ENCODE measurements around the gene CTSL. TPM values are rescaled to one million over a fixed set of nuclear protein-coding genes. Genes with fewer than 3 reads are reported as not detected.
A peak's percentile ranks its signal among the peaks of the same experiment; 100 is the strongest.
"Not testable (repeated sequence)": the region's sequence is repeated elsewhere in the genome, so short reads cannot be mapped to it uniquely, and the experiment has no call there.

The CTSL gene
- total RNA-seq, 1 experiment from 2014 or later: 38.6 TPM

DNA sequence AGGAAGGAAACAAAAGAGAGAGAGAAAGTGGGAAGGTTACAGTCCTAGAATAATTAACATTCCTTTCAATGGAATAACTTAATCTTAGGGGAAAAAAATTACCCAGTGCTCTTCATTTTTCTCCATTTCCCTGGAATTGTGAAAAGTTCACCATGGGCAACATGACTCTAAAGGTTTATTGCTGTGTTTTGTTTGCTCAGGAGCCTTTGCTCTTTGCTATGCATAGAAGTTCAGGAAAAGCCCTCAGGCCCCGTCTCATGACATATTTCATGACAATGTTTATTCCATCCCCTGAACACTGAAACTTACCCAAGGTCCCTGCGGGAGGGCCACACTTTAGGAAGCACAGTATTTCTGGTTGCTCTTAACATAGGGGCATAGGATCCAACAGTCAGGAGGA lies 9.8 kb upstream of the CTSL start:
- in situ Hi-C loops (cut with HindIII; ENCODE audit: low sequenced_read_pairs): no loop called here
- no peak for DNase-seq (ENCODE audit: low spot score)

DNA sequence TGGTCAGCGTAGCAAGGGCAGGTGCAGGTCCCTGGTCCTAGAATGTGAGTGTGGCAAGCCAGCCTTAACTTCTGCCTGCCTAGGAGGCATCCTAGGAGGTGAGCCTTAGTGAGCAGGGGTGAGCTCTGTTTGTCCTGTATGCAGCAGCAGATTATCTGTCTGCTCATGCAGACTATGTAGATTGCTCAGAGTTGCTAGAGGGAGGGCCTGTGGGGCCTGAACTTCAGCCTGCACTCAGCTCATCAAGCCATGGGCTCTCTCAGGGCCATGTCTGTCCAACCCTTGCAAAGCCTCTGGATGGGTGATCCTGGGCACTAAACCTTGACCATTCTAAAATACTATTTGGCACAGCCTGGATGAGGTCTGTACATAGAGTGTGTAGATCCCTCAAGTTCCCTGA lies 8.5 kb upstream of the CTSL start:
- no peak for DNase-seq (ENCODE audit: low spot score)
- in situ Hi-C loops (cut with HindIII; ENCODE audit: low sequenced_read_pairs): no loop called here

DNA sequence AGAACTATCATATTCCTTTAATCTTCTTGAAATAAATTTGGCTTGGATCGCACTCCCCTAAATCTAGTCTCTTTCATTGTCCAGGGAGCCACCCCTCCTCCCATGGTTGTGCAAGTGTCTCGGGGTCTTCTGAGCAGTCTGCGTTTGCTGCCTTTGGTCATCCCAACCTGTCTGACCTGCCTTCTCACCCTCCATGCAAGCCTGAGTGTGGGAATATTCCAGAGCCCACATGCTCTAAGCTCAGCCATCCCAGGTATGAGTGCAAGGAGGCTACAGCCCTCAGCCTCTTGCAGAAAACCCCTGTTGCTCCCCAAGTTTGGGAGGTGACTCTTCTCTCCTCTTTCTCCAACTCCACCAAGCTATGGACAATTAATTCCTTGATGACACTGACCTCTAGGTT lies 7.7 kb upstream of the CTSL start:
- DNase-seq (ENCODE audit: low spot score): no peak

DNA sequence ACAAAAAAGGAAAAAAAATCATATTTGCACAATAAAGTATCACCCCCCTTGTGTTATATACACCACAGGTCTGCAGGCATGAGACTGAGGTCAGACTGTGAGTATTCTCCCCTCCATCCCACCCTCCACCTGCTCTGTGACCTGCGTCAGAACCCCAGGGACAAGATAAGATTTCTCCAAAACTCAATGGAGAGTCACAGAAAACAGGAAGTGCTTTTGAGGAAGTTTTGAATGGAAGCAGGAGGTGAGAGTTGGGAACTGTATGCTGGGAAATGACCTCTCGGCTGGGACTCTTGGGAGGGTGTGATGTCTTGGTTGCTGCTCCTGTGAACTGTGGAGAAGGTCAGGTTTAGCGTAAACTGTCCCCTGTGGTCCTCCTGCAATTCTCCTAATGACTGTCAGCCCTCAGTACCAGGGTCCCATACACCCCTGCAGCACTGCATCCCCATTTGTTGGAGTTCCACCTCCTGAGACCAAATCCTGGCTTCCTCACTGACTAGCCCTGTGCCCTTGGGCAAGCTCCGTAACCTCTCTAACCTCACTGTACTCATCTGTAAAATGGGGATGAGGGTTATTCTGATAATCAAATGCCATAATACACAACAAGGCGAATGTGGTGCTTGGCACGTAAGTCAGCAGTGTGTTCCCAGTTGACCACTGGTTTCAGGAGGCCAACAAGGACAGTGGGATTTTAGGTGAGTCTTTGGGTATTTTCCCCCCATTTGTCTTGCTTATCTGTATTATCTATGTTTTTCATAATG lies 6.9 kb upstream of the CTSL start:
- in situ Hi-C loops (cut with HindIII; ENCODE audit: low sequenced_read_pairs): no loop called here
- DNase-seq (ENCODE audit: low spot score): no peak

More for the DNA sequence above, 7.7 kb upstream of the CTSL start:
- in situ Hi-C loops (cut with HindIII; ENCODE audit: low sequenced_read_pairs): no loop called here

DNA sequence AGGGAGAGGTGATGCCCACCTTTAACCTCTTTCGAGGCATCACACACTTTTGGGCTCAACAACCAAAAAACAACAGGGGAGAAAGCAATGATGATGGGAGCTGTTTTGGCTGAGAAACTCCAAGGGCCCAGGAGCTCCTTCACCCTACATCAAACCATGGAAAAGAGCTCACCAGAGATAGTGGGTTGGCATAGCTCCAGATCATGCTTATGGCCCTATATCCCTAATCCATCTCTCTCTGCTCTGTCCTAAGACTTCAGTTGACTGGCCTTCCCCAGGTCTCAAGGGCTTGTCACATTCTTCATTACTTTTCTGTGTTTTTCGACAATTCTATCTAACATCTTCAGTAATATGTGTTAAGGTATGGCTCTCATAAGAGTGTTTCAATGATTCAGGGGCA lies 5.7 kb upstream of the CTSL start:
- in situ Hi-C loops (cut with HindIII; ENCODE audit: low sequenced_read_pairs): no loop called here
- no peak for DNase-seq (ENCODE audit: low spot score)

DNA sequence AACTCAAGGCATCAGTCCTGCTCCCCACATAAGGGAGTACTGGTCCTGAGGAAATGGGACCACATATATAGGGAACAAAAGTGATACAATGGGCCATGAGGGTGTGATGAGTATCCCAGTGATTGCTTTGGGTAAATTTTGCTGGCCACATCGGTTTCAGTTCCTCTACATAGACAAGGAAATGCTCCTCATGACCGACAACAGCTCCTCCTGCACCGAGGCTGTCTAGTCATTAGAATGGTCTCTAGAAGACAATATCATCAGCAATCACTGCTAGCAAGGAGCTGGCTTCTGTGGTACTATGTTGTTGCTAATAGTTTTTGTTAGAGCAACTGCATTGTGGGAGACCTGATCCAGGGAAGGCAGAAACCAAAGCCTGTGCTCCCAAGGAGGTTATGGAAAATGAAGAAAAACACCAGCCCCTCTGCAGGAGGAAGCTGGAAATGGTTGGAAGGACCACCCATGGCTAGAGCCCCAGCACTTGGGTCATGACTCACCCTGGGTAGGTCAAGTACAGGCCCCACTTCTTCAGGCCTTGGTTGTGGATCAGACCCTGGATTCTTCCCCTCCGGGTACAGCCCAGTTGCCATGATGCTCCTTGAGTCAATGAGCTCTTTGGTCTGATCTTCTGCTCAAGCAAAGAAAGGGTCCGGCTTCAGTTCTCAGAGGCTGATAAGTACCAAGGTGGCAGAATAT lies 3.4 kb upstream of the CTSL start:
- DNase-seq (ENCODE audit: low spot score): no peak
- in situ Hi-C loops (cut with HindIII; ENCODE audit: low sequenced_read_pairs): no loop called here

DNA sequence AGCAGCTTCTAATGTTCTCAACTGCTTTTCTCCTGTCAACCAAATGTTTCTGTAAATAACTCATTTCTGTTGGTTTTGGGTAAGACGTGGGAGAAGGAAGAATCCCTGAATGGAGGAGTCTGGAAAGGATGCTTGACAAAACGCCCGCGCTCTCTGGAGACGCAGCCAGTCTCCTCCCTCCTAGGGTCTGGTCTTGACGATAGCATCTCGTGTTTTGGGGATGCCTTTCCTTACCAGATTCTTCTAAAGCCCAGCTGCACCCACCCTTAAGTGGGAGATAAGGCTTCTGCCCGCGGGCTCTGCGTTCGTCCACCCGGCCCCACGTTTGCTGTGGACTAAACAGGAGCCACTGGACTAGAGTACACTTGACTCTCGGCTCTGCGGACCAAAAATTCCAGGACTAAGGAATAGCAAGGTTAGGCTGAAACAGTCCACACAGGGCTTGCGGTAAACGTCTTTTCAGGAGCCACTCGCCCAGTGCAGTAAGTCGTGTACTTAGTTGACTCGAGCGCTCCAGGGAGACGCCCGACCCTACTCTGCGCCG lies 491 bp upstream of the CTSL start:
- peak; percentile 76 for DNase-seq (ENCODE audit: low spot score)
- in situ Hi-C loops (cut with HindIII; ENCODE audit: low sequenced_read_pairs): no loop called here

DNA sequence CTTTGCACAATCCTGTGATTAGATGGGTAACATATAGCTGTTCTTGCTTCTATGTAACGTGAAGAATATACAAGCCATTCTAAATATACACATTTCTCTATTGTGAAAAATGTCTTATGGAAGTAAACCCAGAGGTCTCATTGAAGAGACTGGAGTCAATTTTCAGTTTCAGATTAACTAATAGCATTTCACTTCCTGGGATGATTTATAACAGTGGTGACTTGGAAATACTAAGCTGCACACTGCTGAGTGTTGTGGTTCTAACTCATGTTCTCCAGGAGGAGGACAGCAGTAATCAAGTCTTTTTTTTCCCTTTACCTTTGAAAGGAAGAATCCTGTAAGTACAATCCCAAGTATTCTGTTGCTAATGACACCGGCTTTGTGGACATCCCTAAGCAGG lies 3.3 kb downstream of the CTSL start:
- in situ Hi-C loops (cut with HindIII; ENCODE audit: low sequenced_read_pairs): no loop called here
- DNase-seq (ENCODE audit: low spot score): no peak

DNA sequence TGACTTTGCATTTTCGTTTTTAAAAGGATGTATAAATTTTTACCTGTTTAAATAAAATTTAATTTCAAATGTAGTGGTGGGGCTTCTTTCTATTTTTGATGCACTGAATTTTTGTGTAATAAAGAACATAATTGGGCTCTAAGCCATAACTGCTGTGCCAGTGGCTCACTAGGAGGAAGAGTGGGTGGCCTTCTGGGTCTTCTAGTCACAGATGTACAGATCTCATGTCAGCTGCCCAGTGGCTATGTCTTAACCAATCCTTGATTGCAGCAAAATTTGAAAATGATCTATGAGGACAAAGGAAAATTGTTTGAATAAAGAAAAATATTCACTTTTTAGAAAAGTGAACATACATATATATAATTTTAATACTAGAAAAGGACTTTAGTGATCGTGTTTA lies 5.4 kb downstream of the CTSL start:
- no peak for DNase-seq (ENCODE audit: low spot score)
- in situ Hi-C loops (cut with HindIII; ENCODE audit: low sequenced_read_pairs): no loop called here

DNA sequence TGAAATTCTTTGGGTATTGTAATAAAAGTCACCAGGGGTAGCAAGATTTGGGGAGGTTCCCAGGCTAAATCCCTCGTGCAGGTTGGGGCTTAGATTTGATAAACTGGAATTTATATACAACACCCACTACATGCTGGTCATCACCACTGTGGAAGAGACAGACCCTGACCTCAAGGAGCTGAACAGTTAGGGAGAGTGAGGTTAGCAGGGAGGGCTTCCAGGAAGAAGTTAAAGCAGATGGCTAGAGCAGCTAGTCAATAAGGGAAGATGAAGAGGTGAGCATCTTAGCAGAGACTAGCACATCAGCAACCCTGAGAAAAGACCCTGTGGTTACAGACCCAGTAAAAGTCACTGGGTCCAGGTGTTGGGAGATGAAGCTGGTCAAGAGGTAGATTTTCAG lies 6.4 kb downstream of the CTSL start:
- DNase-seq (ENCODE audit: low spot score): no peak
- in situ Hi-C loops (cut with HindIII; ENCODE audit: low sequenced_read_pairs): no loop called here

DNA sequence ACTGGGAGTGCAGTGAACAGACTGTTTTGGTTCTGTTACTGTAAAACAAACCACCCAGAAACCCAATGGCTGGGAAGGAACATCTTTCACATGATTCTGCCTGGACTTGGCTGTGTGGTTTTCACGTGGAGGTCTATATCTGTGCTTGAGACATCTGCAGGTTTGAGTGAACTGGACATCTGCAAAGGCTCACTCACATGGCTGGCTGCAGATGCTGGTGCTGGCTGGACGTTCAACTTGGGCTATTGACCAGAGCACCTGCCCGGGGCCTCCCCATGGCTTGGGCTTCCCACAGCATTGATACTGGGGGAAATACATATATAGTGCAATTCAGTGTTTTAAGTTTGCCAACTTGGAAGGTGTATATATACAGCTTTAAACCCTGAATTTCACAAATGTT lies 6.8 kb downstream of the CTSL start:
- in situ Hi-C loops (cut with HindIII; ENCODE audit: low sequenced_read_pairs): no loop called here
- DNase-seq (ENCODE audit: low spot score): no peak

DNA sequence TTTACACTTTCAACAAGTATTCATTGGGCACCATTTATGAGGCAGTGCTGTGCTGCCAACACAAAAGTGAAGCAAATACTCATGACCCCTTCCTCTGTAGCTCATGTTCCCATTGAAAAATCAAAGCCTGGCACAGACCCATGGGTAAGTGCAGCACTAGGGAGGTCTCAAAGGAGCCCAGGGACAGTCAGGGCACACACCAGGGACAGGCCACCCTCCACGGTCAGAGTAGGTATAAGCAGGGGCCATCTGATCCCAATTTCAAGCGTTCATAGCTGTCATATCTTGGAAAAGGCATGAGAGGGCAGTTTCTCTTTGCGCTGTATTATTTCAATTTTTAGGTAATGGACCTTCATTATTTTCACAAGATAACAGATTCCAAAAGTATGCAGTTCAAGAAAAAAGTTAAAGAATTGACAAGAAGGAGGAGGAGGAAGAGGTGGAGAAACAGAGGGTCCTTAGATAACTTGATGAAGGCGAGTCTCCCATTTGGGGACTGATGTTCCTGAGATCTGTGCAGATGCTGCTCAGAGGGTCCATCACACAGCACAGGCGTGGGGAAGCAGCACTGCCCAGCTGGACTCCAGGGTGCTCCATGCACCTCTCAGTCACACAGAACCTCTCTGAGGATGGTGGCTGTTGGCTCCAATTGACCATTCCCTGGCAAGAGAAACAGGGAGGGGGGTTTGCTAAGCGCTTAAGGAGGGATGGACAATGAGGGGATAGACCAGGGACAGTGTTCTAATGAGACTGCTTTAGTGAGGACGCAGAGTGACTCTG lies 7.5 kb downstream of the CTSL start:
- in situ Hi-C loops (cut with HindIII; ENCODE audit: low sequenced_read_pairs): no loop called here

DNA sequence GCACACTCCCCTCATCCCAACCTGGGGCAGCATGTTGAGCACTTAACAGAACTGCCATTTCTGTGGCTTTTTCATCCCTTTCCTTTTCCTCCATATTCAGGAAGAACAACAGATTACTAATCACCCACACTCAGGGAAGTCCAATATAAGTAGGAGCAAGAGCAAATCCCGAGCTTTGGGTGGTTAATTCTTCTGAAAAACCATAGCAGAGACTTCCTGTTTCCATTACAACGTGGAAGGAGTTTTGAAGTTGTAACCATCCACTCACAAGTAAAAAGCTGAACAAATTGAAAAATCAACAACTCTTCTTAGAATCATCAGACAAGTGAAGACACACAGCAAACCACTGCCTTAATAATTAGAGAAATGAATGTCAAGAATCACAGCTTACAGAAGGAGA lies 8.2 kb downstream of the CTSL start:
- in situ Hi-C loops (cut with HindIII; ENCODE audit: low sequenced_read_pairs): no loop called here

More for the DNA sequence above, 7.5 kb downstream of the CTSL start:
- DNase-seq (ENCODE audit: low spot score): no peak

DNA sequence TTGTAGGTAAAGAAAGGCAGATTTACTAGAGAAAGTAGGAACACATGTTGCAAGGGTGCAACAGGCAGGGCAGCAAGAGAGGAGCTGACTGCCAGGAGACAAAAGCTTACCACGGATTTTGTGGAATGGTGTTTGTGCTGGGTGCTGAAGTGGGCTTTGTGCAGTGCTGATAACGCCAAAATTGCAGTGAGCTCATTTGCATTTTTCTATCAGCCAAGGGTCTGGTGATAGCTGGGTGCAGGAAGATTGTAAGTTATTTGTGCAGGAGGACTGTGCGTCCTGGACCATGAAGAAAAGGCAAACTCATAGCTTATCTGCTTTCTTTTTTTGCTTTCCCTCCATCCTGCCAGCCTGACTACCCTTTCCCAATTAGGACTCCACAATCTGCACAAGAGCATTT lies 13.6 kb downstream of the CTSL start:
- no peak for DNase-seq (ENCODE audit: low spot score)
- in situ Hi-C loops (cut with HindIII; ENCODE audit: low sequenced_read_pairs): no loop called here

More for the DNA sequence above, 8.2 kb downstream of the CTSL start:
- DNase-seq (ENCODE audit: low spot score): no peak

DNA sequence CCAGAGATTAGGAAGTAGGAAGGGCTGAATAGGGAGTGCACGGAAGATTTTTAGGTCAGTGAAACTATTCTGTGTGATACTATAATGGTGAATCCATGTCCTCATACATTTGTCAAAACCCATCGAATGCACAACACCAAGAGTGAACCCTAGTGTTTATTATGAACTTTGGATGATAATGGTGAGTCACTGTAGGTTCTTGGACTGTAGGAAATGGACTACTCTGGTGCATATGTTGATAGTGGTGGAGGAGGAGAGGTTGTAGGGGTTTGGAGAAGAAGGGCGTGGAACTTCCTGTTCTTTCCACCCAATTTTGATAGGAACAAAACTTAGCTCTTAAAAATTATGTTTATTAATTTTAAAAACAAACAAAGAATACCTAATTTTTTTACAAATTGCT lies 14.3 kb downstream of the CTSL start:
- in situ Hi-C loops (cut with HindIII; ENCODE audit: low sequenced_read_pairs): no loop called here

DNA sequence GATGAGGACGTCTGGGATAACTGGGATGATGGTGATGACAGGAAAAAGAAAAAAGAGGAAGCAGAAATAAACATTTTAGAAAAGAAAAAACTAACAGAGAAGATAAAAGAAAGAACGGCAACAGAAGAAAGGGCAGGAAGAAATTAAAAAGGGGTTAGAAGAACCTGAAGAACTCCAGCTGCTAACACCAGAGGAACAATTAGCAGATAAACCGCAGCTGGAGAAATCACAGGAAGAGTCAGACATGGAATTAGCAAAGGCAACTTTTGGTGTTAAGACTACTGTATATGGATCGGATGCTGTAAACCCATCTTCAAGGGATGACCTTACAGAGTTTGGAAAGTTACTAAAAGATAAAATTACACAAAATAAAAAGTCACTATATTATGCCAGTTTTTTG lies 15.4 kb downstream of the CTSL start:
- DNase-seq (ENCODE audit: low spot score): no peak
- in situ Hi-C loops (cut with HindIII; ENCODE audit: low sequenced_read_pairs): no loop called here

More for the DNA sequence above, 14.3 kb downstream of the CTSL start:
- no peak for DNase-seq (ENCODE audit: low spot score)

DNA sequence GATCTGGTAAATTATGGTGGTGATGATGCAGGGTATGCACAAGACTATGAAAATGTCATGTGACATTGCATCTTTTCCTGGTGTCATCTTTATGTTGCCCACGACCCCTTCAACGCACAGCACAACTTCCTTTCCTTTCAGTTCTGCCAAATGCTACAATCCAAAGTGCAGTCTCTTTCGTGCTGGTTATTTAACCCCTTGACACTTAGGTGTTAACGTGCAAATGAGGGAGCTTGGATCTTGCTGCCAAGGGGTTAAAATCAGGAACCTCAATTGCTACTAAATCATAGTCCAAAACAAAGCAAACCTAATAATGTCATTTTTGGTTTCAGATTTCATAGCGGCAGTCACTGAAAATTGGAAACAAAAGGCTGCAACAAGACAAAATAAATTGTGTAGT lies 16.0 kb downstream of the CTSL start:
- DNase-seq (ENCODE audit: low spot score): no peak
- in situ Hi-C loops (cut with HindIII; ENCODE audit: low sequenced_read_pairs): no loop called here

DNA sequence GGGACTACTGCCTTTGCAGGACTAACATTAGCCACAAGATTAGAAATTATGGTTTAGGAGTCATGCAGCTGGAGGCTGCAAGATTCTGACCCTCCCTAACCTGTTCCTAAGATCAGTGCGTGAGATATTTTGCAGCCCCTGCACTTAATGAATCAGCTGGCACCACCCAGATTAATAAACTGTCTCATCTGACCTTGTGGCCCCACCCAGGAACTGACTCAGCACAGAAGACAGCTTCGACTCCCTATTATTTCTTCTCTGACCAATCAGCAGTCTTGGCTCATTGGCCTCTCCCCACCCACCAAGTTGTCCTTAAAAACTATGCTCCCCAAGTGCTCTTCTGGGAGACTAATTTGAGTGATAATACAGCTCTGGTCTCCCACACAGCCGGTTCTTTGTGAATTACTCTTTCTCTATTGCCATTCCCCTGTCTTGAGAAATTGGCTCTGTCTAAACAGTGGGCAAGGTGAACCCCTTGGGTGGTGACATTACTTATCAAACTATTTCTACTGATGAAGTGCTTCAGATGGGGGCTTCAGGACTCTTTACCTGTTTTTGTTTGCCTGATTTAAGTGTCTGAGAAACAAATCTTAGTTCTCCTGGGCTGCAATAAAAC lies 17.0 kb downstream of the CTSL start:
- in situ Hi-C loops (cut with HindIII; ENCODE audit: low sequenced_read_pairs): no loop called here
- no peak for DNase-seq (ENCODE audit: low spot score)

DNA sequence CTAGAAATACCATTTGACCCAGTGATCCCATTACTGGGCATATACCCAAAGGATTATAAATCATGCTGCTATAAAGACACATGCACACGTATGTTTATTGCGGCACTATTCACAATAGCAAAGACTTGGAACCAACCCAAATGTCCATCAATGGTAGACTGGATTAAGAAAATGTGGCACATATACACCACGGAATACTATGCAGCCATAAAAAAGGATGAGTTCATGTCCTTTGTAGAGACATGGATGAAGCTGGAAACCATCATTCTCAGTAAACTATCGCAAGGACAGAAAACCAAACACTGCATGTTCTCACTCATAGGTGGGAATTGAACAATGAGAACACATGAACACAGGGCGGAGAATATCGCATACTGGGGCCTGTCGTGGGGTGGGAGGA lies 18.3 kb downstream of the CTSL start:
- DNase-seq (ENCODE audit: low spot score); in situ Hi-C loops (cut with HindIII; ENCODE audit: low sequenced_read_pairs): not testable (repeated sequence)
